Measurements from ENCODE around the gene GRPEL1. TPM values are rescaled to one million over a fixed set of nuclear protein-coding genes. Genes with fewer than 3 reads are reported as not detected.

Gene GRPEL1
- total RNA-seq, 2 donors from 2014 or later = 29.5 to 36.0 TPM

GRCh38 chr4:7070729-7071511 is 3.1 kb upstream of the GRPEL1 start:
- DNase-seq = peak; percentile 71 to 89
- peak; percentile 34 for ATAC-seq
- intact Hi-C loops (cut with DNase I, micrococcal nuclease) = loop anchor here in 1 of 2 donors (10.0 kb wide), 1 partner anchor 346 kb away; no protein-coding TSS in a partner anchor

- DNase-seq = peak in 1 of 2 donors; percentile 38
- intact Hi-C loops (cut with DNase I, micrococcal nuclease) = no loop called here
Measured at GRCh38 chr4:7068883-7069282, 1.0 kb upstream of the GRPEL1 start.

GRCh38 chr4:7068279-7068842 is 497 bp upstream of the GRPEL1 start:
- ATAC-seq (no peak), DNase-seq (peak in 1 of 2 donors; percentile 100)
- intact Hi-C loops (cut with DNase I, micrococcal nuclease) = no loop called here

More at GRCh38 chr4:7068883-7069282, 1.0 kb upstream of the GRPEL1 start:
- no peak for ATAC-seq

- intact Hi-C loops (cut with DNase I, micrococcal nuclease) = no loop called here
- ATAC-seq = no peak
Measured at GRCh38 chr4:7067126-7067451, 775 bp downstream of the GRPEL1 start.

GRCh38 chr4:7066493-7066892 is 1.4 kb downstream of the GRPEL1 start:
- intact Hi-C loops (cut with DNase I, micrococcal nuclease) = no loop called here

More at GRCh38 chr4:7067126-7067451, 775 bp downstream of the GRPEL1 start:
- no peak for DNase-seq

GRCh38 chr4:7066006-7066405 is 1.9 kb downstream of the GRPEL1 start:
- intact Hi-C loops (cut with DNase I, micrococcal nuclease) = no loop called here
- no peak for DNase-seq
- ATAC-seq = no peak

More at GRCh38 chr4:7066493-7066892, 1.4 kb downstream of the GRPEL1 start:
- no peak for ATAC-seq
- DNase-seq = no peak

- intact Hi-C loops (cut with DNase I, micrococcal nuclease) = no loop called here
- DNase-seq (no peak), ATAC-seq (no peak)
Measured at GRCh38 chr4:7063362-7063761, 4.5 kb downstream of the GRPEL1 start.

- no peak for ATAC-seq
- DNase-seq = no peak
- intact Hi-C loops (cut with DNase I, micrococcal nuclease) = no loop called here
Measured at GRCh38 chr4:7062816-7063215, 5.0 kb downstream of the GRPEL1 start.

GRCh38 chr4:7061815-7062214 is 6.0 kb downstream of the GRPEL1 start:
- DNase-seq = no peak
- intact Hi-C loops (cut with DNase I, micrococcal nuclease) = no loop called here
- ATAC-seq = no peak

GRCh38 chr4:7060346-7061150 is 7.3 kb downstream of the GRPEL1 start:
- intact Hi-C loops (cut with DNase I, micrococcal nuclease) = no loop called here
- ATAC-seq (no peak), DNase-seq (no peak)

- no peak for ATAC-seq
- DNase-seq = no peak
- intact Hi-C loops (cut with DNase I, micrococcal nuclease) = no loop called here
Measured at GRCh38 chr4:7059662-7060061, 8.2 kb downstream of the GRPEL1 start.

GRCh38 chr4:7058792-7059191 is 9.1 kb downstream of the GRPEL1 start:
- no peak for DNase-seq
- intact Hi-C loops (cut with DNase I, micrococcal nuclease) = no loop called here
- no peak for ATAC-seq

GRCh38 chr4:7055990-7056325 is 11.9 kb downstream of the GRPEL1 start:
- no peak for ATAC-seq
- intact Hi-C loops (cut with DNase I, micrococcal nuclease) = no loop called here
- DNase-seq = no peak

GRCh38 chr4:7055111-7055989 is 12.5 kb downstream of the GRPEL1 start:
- no peak for DNase-seq
- no peak for ATAC-seq
- intact Hi-C loops (cut with DNase I, micrococcal nuclease) = no loop called here

GRCh38 chr4:7054106-7054880 is 13.6 kb downstream of the GRPEL1 start:
- ATAC-seq = no peak
- intact Hi-C loops (cut with DNase I, micrococcal nuclease) = no loop called here
- DNase-seq = no peak

- DNase-seq = no peak
Measured at GRCh38 chr4:7052923-7053715, 14.7 kb downstream of the GRPEL1 start.

GRCh38 chr4:7052313-7052712 is 15.6 kb downstream of the GRPEL1 start:
- DNase-seq (no peak), ATAC-seq (no peak)
- intact Hi-C loops (cut with DNase I, micrococcal nuclease) = no loop called here

More at GRCh38 chr4:7052923-7053715, 14.7 kb downstream of the GRPEL1 start:
- peak; percentile 24 for ATAC-seq
- intact Hi-C loops (cut with DNase I, micrococcal nuclease) = no loop called here
